ENCODE data around the gene LGALS1. TPM values are rescaled to one million over a fixed set of nuclear protein-coding genes. Genes with fewer than 3 reads are reported as not detected.

LGALS1 gene
- total and polyA plus RNA-seq, 4 donors = 35.6 to 138 (median 91.6) TPM

DNA sequence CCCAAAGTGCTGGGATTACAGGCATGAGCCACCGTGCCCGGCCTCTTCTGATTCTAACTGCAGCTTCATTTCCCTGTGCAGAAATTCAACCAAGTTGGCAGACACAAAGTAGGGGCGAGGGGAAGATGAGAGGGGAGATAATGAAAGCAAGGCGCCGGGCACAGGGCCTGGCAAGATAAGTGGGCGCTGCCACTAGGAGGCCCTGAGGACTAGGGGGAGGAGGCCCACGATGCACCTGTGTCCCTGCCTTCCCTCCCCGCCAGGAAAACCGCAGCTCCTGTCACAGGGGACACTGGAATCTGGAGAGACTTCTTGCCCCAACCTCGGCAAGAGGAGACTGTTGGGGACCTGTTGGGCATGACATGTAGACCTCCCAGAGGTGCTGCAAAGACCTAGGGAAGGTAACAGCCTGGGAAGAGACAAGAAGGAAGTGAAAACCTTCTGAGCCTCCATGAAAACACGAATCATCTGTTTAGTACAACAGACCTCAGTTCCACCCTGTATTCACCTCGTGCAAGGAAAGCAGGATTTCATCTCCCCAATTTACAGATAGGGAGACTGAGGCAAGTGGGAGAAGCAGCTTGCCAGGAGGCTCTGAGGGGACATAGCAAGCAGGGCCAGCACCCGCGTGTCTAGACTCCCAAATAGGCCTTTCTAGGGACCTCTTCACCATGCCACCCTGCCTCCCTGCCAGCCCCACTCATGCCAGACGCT is 3.1 kb upstream of the LGALS1 start (continued):
- TF ChIP-seq YY1 (IDR thresholded peaks at IDR 0.05) (no peak), RXRA (IDR thresholded peaks at IDR 0.05) (no peak), RAD21 (IDR thresholded peaks at IDR 0.05) (no peak), JUND (IDR thresholded peaks at IDR 0.05) (no peak), EGR1 (IDR thresholded peaks at IDR 0.05; ENCODE audit: low read depth in 2 of 2) (no peak), NR2F2 (IDR thresholded peaks at IDR 0.05) (no peak), HNF4G (IDR thresholded peaks at IDR 0.05) (no peak), FOXA1 (IDR thresholded peaks at IDR 0.05) (no peak), SP1 (IDR thresholded peaks at IDR 0.05) (no peak)
- TF ChIP-seq, protein P1, sequence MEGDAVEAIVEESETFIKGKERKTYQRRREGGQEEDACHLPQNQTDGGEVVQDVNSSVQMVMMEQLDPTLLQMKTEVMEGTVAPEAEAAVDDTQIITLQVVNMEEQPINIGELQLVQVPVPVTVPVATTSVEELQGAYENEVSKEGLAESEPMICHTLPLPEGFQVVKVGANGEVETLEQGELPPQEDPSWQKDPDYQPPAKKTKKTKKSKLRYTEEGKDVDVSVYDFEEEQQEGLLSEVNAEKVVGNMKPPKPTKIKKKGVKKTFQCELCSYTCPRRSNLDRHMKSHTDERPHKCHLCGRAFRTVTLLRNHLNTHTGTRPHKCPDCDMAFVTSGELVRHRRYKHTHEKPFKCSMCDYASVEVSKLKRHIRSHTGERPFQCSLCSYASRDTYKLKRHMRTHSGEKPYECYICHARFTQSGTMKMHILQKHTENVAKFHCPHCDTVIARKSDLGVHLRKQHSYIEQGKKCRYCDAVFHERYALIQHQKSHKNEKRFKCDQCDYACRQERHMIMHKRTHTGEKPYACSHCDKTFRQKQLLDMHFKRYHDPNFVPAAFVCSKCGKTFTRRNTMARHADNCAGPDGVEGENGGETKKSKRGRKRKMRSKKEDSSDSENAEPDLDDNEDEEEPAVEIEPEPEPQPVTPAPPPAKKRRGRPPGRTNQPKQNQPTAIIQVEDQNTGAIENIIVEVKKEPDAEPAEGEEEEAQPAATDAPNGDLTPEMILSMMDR (IDR thresholded peaks at IDR 0.05; ENCODE audit: low read depth, low read length, missing input control) = no peak

DNA sequence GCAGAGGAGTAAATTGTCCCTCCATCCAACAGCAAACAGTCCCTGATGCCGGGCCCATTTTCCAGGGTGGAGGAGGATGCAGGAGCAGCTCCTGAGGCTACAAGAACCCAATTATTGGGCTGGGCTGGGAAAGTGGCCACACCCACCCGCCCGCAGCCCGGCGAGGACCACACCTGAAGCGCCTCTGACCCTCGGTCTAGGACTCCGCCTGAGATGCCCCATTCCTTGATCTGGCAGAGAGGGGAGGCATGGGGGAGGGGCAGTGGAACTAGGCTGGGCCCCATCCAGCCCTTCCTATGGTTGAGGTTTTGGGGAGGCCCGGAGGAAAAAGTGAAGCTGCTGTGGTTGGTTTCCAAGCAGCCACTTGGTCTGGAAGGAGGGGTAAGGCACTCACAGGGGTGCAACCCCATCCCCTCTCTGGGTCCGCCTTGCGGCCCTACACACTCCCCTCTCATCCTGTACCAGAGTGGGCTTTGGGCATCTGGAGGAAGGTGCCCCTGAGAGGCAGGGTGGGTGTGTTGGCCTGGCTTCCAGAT is 2.4 kb upstream of the LGALS1 start:
- WGBS = 81% methylated on average over 11 of the region's 11 CpGs
- no peak for DNase-seq (ENCODE audit: low spot score)

More for the DNA sequence above, 2.4 kb upstream of the LGALS1 start:
- H3K27me3 ChIP-seq (ENCODE audit: control insufficient read depth in 4 of 4, insufficient read depth in 4 of 4, low read length in 3 of 4) = no peaks in the 10 kb centered on the region
- H3K9ac ChIP-seq (ENCODE audit: low read depth in 1 of 2, low read length in 2 of 2) = no peak overlapping the region
- H3K36me3 ChIP-seq (ENCODE audit: control insufficient read depth in 4 of 4, insufficient read depth in 3 of 4, low read depth in 1 of 4, low read length in 3 of 4) = no peaks in the 10 kb centered on the region
- H3K9me3 ChIP-seq (ENCODE audit: control insufficient read depth in 4 of 4, low read length in 3 of 4) = no peaks in the 10 kb centered on the region
- no peak overlapping the region for H3K27ac ChIP-seq (ENCODE audit: low read depth in 1 of 2, low read length in 2 of 2)
- no peak overlapping the region for H3K4me3 ChIP-seq (ENCODE audit: low read depth in 1 of 3, low read length in 3 of 3)
- TF ChIP-seq EGR1 (IDR thresholded peaks at IDR 0.05; ENCODE audit: low read depth in 2 of 2) (no peak), FOXA1 (IDR thresholded peaks at IDR 0.05) (no peak), FOXA2 (IDR thresholded peaks at IDR 0.05) (no peak), HNF4A (conservative IDR thresholded peaks at IDR 0.05) (no peak), GABPA (IDR thresholded peaks at IDR 0.05 in 1 of 2, conservative IDR thresholded peaks at IDR 0.05 in 1 of 2) (no peak), RXRA (IDR thresholded peaks at IDR 0.05) (no peak), TAF1 (conservative IDR thresholded peaks at IDR 0.05) (no peak), JUND (IDR thresholded peaks at IDR 0.05) (no peak), HNF4G (IDR thresholded peaks at IDR 0.05) (no peak), RAD21 (IDR thresholded peaks at IDR 0.05) (no peak), YY1 (IDR thresholded peaks at IDR 0.05) (no peak), SP1 (IDR thresholded peaks at IDR 0.05) (no peak)
- TF ChIP-seq, protein P2, sequence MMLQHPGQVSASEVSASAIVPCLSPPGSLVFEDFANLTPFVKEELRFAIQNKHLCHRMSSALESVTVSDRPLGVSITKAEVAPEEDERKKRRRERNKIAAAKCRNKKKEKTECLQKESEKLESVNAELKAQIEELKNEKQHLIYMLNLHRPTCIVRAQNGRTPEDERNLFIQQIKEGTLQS (IDR thresholded peaks at IDR 0.05) = no peak
- TF ChIP-seq, protein P3, sequence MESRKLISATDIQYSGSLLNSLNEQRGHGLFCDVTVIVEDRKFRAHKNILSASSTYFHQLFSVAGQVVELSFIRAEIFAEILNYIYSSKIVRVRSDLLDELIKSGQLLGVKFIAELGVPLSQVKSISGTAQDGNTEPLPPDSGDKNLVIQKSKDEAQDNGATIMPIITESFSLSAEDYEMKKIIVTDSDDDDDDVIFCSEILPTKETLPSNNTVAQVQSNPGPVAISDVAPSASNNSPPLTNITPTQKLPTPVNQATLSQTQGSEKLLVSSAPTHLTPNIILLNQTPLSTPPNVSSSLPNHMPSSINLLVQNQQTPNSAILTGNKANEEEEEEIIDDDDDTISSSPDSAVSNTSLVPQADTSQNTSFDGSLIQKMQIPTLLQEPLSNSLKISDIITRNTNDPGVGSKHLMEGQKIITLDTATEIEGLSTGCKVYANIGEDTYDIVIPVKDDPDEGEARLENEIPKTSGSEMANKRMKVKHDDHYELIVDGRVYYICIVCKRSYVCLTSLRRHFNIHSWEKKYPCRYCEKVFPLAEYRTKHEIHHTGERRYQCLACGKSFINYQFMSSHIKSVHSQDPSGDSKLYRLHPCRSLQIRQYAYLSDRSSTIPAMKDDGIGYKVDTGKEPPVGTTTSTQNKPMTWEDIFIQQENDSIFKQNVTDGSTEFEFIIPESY (IDR thresholded peaks at IDR 0.05) = no peak
- TF ChIP-seq, protein P4, sequence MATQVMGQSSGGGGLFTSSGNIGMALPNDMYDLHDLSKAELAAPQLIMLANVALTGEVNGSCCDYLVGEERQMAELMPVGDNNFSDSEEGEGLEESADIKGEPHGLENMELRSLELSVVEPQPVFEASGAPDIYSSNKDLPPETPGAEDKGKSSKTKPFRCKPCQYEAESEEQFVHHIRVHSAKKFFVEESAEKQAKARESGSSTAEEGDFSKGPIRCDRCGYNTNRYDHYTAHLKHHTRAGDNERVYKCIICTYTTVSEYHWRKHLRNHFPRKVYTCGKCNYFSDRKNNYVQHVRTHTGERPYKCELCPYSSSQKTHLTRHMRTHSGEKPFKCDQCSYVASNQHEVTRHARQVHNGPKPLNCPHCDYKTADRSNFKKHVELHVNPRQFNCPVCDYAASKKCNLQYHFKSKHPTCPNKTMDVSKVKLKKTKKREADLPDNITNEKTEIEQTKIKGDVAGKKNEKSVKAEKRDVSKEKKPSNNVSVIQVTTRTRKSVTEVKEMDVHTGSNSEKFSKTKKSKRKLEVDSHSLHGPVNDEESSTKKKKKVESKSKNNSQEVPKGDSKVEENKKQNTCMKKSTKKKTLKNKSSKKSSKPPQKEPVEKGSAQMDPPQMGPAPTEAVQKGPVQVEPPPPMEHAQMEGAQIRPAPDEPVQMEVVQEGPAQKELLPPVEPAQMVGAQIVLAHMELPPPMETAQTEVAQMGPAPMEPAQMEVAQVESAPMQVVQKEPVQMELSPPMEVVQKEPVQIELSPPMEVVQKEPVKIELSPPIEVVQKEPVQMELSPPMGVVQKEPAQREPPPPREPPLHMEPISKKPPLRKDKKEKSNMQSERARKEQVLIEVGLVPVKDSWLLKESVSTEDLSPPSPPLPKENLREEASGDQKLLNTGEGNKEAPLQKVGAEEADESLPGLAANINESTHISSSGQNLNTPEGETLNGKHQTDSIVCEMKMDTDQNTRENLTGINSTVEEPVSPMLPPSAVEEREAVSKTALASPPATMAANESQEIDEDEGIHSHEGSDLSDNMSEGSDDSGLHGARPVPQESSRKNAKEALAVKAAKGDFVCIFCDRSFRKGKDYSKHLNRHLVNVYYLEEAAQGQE (IDR thresholded peaks at IDR 0.05) = no peak
- TF ChIP-seq, protein P1 (IDR thresholded peaks at IDR 0.05; ENCODE audit: low read depth, low read length, missing input control) = no peak
- TF ChIP-seq, protein P5, sequence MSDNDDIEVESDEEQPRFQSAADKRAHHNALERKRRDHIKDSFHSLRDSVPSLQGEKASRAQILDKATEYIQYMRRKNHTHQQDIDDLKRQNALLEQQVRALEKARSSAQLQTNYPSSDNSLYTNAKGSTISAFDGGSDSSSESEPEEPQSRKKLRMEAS (IDR thresholded peaks at IDR 0.05) = no peak
- peaks cover 10 to 29% (median 23%) of the 10 kb centered on the region in 4 donors for H3K4me1 ChIP-seq (ENCODE audit: control insufficient read depth in 4 of 4, insufficient read depth in 4 of 4, low read length in 3 of 4)
